Neural cell (in vitro differentiated cells): ENCODE data around the gene E2F1. TPM values are rescaled to one million over a fixed set of nuclear protein-coding genes. Genes with fewer than 3 reads are reported as not detected.

Source experiments
- H2AFZ ChIP-seq: fragments of 200-600, 300-800 bp; sonication (generic), shearing (Covaris generic); 2 replicates; pipeline ENCODE4 v1.6.0; 2014; ENCODE audit warnings: low read depth, mild to moderate bottlenecking, antibody characterized with exemption, low read length, moderate library complexity
- H3F3A ChIP-seq: fragments of 200-600 bp; shearing (Covaris generic); 2 replicates; pipeline ENCODE4 v1.6.1; 2016; ENCODE audit warnings: mild to moderate bottlenecking, moderate library complexity, mixed read lengths, antibody characterized with exemption, low read length; ENCODE audit not compliant: insufficient read depth, poor library complexity, severe bottlenecking
- H3K27ac ChIP-seq: fragments of 200-600, 300-800 bp; sonication (generic), shearing (Covaris generic); 2 replicates; pipeline ENCODE4 v1.5.1; 2014; ENCODE audit warnings: mild to moderate bottlenecking, low read length, moderate library complexity
- H3K27me3 ChIP-seq: fragments of 300-800, 200-600 bp; sonication (generic), shearing (Covaris generic); 2 replicates; pipeline ENCODE4 v1.6.0; 2014; ENCODE audit warnings: mild to moderate bottlenecking, low read depth, low read length, moderate library complexity; ENCODE audit not compliant: insufficient read depth
- H3K36me3 ChIP-seq: fragments of 300-800, 200-600 bp; sonication (generic), shearing (Covaris generic); 2 replicates; pipeline ENCODE4 v1.5.1; 2014; ENCODE audit warnings: mild to moderate bottlenecking, antibody characterized with exemption, low read length, moderate library complexity; ENCODE audit not compliant: insufficient read depth
- H3K4me2 ChIP-seq: fragments of 300-800, 200-600 bp; sonication (generic), shearing (Covaris generic); 2 replicates; pipeline ENCODE4 v1.6.0; 2014; ENCODE audit warnings: mild to moderate bottlenecking, low read length
- H3K4me3 ChIP-seq: fragments of 300-800, 200-600 bp; sonication (generic), shearing (Covaris generic); 2 replicates; pipeline ENCODE4 v1.5.1; 2014; ENCODE audit warnings: mild to moderate bottlenecking, low read length, moderate library complexity
- H3K79me2 ChIP-seq: fragments of 200-600 bp; shearing (Covaris generic); replicated peaks from 2 replicates; pipeline ENCODE4 v1.6.0; 2014; ENCODE audit warnings: mild to moderate bottlenecking, low read length, moderate library complexity; ENCODE audit not compliant: insufficient read depth
- H3K9ac ChIP-seq: fragments of 300-800, 200-600 bp; sonication (generic), shearing (Covaris generic); 2 replicates; pipeline ENCODE4 v1.6.1; 2016; ENCODE audit warnings: mild to moderate bottlenecking, low read length, mixed read lengths
- H3K9me2 ChIP-seq: fragments of 200-600 bp; shearing (Covaris generic); 2 replicates; pipeline ENCODE4 v1.6.1; 2016; ENCODE audit warnings: mild to moderate bottlenecking, low read length, mixed read lengths; ENCODE audit not compliant: insufficient read depth
- H3K9me3 ChIP-seq: fragments of 200-600, 300-800 bp; sonication (generic), shearing (Covaris generic); 2 replicates; pipeline ENCODE4 v1.6.1; 2016; ENCODE audit warnings: mild to moderate bottlenecking, mixed run types, low read length, moderate library complexity, mixed read lengths
- H4K20me1 ChIP-seq: fragments of 200-600 bp; shearing (Covaris generic); 2 replicates; pipeline ENCODE4 v1.6.1; 2016; ENCODE audit warnings: mild to moderate bottlenecking, mixed run types; ENCODE audit not compliant: insufficient read depth
- CTCF ChIP-seq: fragments of 450-650 bp; IDR thresholded peaks from 2 replicates; pipeline ENCODE4 v1.5.1; 2014; ENCODE audit warnings: antibody characterized with exemption, mild to moderate bottlenecking, moderate library complexity; ENCODE audit not compliant: poor library complexity, severe bottlenecking
- EP300 ChIP-seq: fragments of 450-650 bp; conservative IDR thresholded peaks from 2 replicates; pipeline ENCODE4 v1.6.1; 2014; ENCODE audit warnings: antibody characterized with exemption, mild to moderate bottlenecking, moderate library complexity; ENCODE audit not compliant: poor library complexity, severe bottlenecking
- EZH2 ChIP-seq: fragments of 200-600, 300-800 bp; shearing (Covaris generic), sonication (generic); IDR thresholded peaks from 2 replicates; pipeline ENCODE4 v1.6.1; 2014; ENCODE audit warnings: antibody characterized with exemption, low read length, borderline replicate concordance, mild to moderate bottlenecking; ENCODE audit not compliant: insufficient read depth, poor library complexity, severe bottlenecking
- MXI1 ChIP-seq: fragments of 450-650 bp; conservative IDR thresholded peaks from 2 replicates; pipeline ENCODE4 v1.6.1; 2014; ENCODE audit warnings: antibody characterized with exemption, mild to moderate bottlenecking; ENCODE audit not compliant: poor library complexity, severe bottlenecking
- POLR2AphosphoS5 ChIP-seq: IDR thresholded peaks from 2 replicates; pipeline ENCODE4 v1.6.1; 2012
- RAD21 ChIP-seq: fragments of 450-650 bp; conservative IDR thresholded peaks from 2 replicates; pipeline ENCODE4 v1.6.1; 2014; ENCODE audit warnings: antibody characterized with exemption, mild to moderate bottlenecking, moderate library complexity
- REST ChIP-seq: IDR thresholded peaks from 2 replicates; pipeline ENCODE4 v1.6.1; 2012; ENCODE audit warnings: borderline replicate concordance
- SMC3 ChIP-seq: fragments of 450-650 bp; conservative IDR thresholded peaks from 2 replicates; pipeline ENCODE4 v1.6.1; 2014; ENCODE audit warnings: antibody characterized with exemption, mild to moderate bottlenecking, moderate library complexity; ENCODE audit not compliant: poor library complexity
- TAF1 ChIP-seq: IDR thresholded peaks from 2 replicates; pipeline ENCODE4 v1.6.1; 2012; ENCODE audit warnings: low read depth
- polyA plus RNA-seq: library from polyadenylated mRNA; depleted of rRNA; stranded (reverse); fragments of >200 nt; gene quantifications from 2 replicates; pipeline ENCODE4 v1.2.3, GENCODE V29; 2014

Gene E2F1
- polyA plus RNA-seq, 1 donor from 2014 or later = 2.3 TPM

GRCh38 chr20:33656783-33657703 is 29.1 kb downstream of the E2F1 start:
- H3K79me2 ChIP-seq = no peaks in the 10 kb centered on the region
- no peak overlapping the region for H3K9ac ChIP-seq
- H3K36me3 ChIP-seq = no peaks in the 10 kb centered on the region
- H3K9me2 ChIP-seq = no peaks in the 10 kb centered on the region
- TF ChIP-seq REST (no peak), MXI1 (no peak), EZH2 (no peak), EP300 (no peak), RAD21 (no peak), SMC3 (no peak), TAF1 (no peak), POLR2AphosphoS5 (no peak)
- no peak overlapping the region for H3K4me2 ChIP-seq
- H3K27ac ChIP-seq = no peak overlapping the region
- no peaks in the 10 kb centered on the region for H4K20me1 ChIP-seq
- no peaks in the 10 kb centered on the region for H3K9me3 ChIP-seq
- no peak overlapping the region for H3K4me3 ChIP-seq
- no peaks in the 10 kb centered on the region for H3K27me3 ChIP-seq
- H3F3A ChIP-seq = no peaks in the 10 kb centered on the region
- no peak overlapping the region for H2AFZ ChIP-seq

- no peaks in the 10 kb centered on the region for H4K20me1 ChIP-seq
- no peak overlapping the region for H2AFZ ChIP-seq
- H3K9me3 ChIP-seq = no peaks in the 10 kb centered on the region
- no peaks in the 10 kb centered on the region for H3K9me2 ChIP-seq
- no peak overlapping the region for H3K9ac ChIP-seq
- no peak for TF ChIP-seq RAD21
- no peak for TF ChIP-seq EP300
- no peak for TF ChIP-seq EZH2
- TF ChIP-seq CTCF = no peak
- TF ChIP-seq REST = no peak
- TF ChIP-seq SMC3 = no peak
- no peak for TF ChIP-seq MXI1
- TF ChIP-seq TAF1 = no peak
- TF ChIP-seq POLR2AphosphoS5 = no peak
- H3K27ac ChIP-seq = no peak overlapping the region
- no peaks in the 10 kb centered on the region for H3K79me2 ChIP-seq
- no peaks in the 10 kb centered on the region for H3K36me3 ChIP-seq
- H3K4me3 ChIP-seq = no peak overlapping the region
- H3K4me2 ChIP-seq = no peak overlapping the region
- H3F3A ChIP-seq = no peaks in the 10 kb centered on the region
- H3K27me3 ChIP-seq = no peaks in the 10 kb centered on the region
These were observed 30.0 kb downstream of the E2F1 start for GRCh38 chr20:33656010-33656782.
